MM.1S (cell line): ENCODE measurements around the gene TMEM229A.

Source experiments
- EZH2 ChIP-seq: fragments of 300-600 bp; sonication (generic); optimal IDR thresholded peaks from 2 replicates; pipeline ENCODE3; 2017; ENCODE audit warnings: low read depth, mild to moderate bottlenecking, antibody characterized with exemption, low read length, mixed read lengths
- TF ChIP-seq, protein P1 (sequence below): fragments of 300-600 bp; sonication (generic); IDR thresholded peaks from 2 replicates; pipeline ENCODE4 v1.5.1; 2016; ENCODE audit warnings: antibody characterized with exemption, low read length, mixed read lengths

DNA sequence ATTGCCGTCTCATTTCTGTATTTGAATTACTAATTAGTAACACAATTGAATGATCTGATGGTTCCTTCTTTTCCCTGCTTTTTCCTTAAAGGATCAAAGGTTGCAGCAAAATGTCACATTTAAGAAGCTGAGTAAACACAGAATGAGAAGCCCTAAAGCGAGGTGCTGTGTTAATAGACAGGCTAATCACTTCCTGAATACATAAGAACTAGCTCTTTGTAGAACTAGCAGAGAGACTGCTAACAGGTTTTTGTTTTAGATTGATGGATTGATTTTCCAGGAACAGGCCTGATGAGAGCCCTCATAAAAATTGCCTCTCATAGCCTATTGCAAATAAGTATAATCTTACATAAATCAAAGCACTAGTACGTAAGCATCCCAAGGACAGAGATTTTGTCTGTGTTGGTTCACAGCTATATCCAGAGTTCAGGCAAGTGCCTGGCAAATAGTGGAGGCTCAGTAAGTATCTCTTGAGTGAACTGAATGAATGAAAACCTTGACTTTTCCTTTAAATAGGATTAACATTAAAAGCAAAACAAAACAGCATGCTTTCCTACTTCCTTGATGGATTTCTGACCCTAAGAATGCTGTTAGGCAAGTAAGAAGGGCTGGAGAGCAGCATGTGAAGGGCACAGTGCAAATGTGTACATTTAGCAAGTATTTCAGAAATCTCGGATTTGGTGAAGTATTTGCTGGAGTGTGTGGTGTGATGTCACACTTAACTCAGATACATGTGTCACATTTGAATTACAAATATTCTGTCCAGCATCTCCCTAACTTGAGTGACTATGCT lies 3.3 kb downstream of the TMEM229A start:
- TF ChIP-seq, protein P1, sequence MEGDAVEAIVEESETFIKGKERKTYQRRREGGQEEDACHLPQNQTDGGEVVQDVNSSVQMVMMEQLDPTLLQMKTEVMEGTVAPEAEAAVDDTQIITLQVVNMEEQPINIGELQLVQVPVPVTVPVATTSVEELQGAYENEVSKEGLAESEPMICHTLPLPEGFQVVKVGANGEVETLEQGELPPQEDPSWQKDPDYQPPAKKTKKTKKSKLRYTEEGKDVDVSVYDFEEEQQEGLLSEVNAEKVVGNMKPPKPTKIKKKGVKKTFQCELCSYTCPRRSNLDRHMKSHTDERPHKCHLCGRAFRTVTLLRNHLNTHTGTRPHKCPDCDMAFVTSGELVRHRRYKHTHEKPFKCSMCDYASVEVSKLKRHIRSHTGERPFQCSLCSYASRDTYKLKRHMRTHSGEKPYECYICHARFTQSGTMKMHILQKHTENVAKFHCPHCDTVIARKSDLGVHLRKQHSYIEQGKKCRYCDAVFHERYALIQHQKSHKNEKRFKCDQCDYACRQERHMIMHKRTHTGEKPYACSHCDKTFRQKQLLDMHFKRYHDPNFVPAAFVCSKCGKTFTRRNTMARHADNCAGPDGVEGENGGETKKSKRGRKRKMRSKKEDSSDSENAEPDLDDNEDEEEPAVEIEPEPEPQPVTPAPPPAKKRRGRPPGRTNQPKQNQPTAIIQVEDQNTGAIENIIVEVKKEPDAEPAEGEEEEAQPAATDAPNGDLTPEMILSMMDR: no peak
- no peak for TF ChIP-seq EZH2
